ENCODE measurements around the gene CAMTA2. TPM values are rescaled to one million over a fixed set of nuclear protein-coding genes. Genes with fewer than 3 reads are reported as not detected.

Gene CAMTA2
- 28.3 to 35.1 TPM (median 32.7 TPM) in 5 replicates for total RNA-seq (2022; extraction: Qiagen RNA extraction; ENCODE audit: low read depth)

DNA sequence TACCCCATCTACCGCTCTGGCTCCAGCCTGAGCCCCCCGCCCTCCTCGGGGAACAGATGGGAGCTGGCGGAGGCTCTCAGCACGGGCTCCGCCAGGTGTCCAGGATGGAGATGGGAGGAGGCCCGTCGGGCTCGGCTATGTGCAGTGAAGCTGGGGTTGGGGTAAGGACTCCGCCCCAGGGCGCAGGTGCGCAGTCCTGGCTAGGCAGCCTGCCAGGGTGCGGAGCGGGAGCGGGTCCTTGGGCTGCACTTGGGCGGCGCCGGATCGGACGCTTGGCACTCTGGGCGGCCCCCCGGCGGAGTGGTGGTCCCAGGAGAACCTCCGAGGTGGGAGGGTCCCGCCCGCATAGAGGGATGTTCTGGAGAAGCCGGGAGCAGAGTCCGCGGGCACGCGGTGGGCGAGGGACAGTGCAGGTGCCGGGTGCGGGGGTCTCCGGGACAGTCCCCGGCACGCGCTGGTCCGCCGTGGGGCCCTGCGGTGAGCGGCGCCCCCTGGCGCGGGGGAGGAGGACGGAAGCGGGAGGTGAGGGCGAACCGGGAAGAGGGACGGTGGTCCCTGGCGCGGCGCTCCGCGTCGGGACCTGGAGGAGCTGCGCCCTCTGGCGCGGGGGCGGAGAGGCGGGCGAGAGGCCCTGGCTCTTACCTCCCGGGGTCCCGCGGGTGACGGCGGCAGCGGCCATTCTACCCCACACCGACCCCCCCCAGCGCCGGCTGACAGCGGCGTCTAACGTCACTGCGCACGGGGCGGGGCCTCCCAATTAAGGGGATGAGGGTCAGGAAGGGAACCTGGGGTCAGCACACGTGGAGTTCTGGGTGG, at the start of gene CAMTA2:
Gene CAMTA2, minus strand, starts transcription at position 725 of the 816 bp plus-strand sequence. CDS start 1,453 bp downstream, outside the sequence.

DNA sequence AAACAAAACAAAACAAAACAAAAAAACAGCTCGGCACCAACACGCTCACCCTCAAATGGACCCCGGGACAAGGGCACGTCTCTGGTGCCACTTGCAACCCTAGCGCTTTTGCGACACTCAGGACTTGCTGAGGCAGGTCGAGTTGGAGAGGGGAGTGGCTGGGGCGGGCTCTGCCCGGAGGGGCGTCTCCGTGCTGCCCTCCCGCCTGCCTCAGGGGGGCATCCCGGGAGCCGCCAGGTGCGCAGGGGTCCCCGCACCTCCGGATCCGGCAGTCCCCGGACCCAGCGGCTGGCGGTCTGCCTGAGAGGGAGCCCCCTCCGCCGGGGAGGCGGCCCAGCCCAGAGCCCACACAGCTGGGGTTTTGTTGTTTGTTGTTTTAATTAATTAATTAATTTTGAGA, 47.8 kb upstream of the CAMTA2 start, which contains the start of gene SLC52A1:
Gene SLC52A1, minus strand, starts transcription at position 112 of the 400 bp plus-strand sequence. CDS start 820 bp downstream, outside the sequence.

DNA sequence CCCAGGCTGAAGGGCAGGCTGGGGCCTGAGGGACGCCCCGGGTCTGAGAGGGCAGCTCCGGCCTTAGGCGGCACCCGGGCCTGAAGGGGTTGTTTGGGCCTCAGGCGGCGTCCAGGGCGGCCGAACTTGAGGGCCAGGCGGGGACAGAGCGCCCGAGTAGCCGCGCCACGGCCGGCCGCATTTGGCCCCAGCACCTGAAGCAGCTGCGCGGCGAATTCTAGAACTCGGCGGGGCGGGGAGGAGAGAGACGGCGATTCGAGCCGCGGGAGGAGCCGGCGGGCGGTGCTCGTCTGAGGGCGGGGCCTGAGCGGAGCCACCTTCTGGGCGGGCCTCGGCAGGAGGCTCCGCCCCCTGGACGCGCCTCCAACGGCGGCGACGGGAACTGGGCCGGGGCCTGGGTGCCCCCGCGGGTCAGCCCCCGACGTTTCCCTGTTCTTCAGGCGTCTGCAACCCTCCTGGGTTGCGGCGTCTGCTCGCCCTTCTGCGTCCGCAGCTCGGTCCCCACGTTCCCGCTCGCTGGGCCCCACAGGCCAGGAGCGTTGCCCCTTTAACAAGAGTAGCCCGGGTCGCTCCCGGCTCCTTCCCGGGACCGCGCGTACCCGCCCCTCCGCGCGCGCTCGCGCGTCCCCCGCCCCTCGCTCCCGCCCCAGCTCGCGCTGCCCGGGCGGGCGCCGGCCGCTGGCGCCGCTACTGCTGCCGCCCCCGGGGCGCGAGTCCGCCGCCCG, 10.0 kb upstream of the CAMTA2 start, which contains the start of the genes INCA1 and KIF1C:
Gene INCA1, minus strand, starts transcription at position 221 of the 725 bp plus-strand sequence. CDS start 3,085 bp downstream, outside the sequence.
Gene KIF1C, plus strand, starts transcription at position 649 of the 725 bp plus-strand sequence. CDS start 2,297 bp downstream, outside the sequence.

DNA sequence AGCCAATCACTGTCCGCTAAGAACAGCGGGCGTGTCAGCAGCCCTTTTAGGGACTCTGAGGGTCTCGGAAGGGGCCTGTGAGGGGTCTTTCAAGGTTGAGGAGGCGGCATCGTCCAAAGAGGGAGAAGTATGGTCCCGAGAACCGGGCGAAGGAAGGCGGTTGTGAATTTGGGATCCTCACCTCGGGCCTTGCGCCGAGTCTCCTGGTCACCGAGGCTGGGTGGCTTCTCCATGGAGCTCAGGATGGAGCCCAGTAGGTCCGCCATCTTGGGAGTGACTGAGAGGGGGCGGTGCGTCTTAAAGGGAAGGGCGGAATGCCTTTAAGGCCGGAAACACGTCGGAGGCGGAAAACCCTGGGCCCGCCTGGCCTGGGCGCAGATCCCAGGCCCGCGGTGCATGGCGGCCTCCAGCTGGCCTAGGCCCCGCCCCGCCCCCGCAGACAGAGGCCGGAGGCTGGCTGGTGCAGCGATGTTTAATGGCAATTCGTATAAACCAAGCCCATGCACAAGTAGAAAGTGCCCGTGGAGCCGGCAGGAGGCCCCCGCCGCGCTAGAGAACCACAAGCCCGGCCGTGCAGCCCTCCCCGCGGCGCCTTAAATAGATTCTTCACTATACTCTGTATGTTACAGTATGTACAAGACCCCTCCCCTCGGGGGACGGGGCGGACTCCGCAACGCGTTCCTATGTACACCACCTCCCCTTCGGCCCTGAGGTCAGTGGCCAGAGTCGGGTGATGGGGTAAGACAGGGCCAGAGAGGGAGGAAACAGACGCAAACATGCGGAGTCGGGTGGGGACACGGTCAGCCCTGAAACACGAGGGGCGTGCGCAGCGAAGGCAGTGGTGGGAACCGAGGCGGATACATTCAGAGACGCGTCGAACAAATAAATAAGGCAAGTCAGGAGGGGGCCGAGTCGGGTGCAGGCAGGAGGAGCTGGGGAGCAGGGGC, 19.7 kb downstream of the CAMTA2 start, which contains the start of gene SPAG7:
Gene SPAG7, minus strand, starts transcription at position 279 of the 947 bp plus-strand sequence. Its CDS starts 13 bp downstream, at position 266.

GRCh38 chr17:4950746-4951204, 36.7 kb downstream of the CAMTA2 start, which contains the start of gene ENO3:
Gene ENO3 (plus strand): TSS chr17:4951119. CDS start chr17:4951830, 711 bp downstream.

GRCh38 chr17:4948166-4948930, 39.1 kb downstream of the CAMTA2 start, which contains the start of gene PFN1:
Gene PFN1 (minus strand): TSS chr17:4948530. CDS start chr17:4948394, 136 bp downstream.

DNA sequence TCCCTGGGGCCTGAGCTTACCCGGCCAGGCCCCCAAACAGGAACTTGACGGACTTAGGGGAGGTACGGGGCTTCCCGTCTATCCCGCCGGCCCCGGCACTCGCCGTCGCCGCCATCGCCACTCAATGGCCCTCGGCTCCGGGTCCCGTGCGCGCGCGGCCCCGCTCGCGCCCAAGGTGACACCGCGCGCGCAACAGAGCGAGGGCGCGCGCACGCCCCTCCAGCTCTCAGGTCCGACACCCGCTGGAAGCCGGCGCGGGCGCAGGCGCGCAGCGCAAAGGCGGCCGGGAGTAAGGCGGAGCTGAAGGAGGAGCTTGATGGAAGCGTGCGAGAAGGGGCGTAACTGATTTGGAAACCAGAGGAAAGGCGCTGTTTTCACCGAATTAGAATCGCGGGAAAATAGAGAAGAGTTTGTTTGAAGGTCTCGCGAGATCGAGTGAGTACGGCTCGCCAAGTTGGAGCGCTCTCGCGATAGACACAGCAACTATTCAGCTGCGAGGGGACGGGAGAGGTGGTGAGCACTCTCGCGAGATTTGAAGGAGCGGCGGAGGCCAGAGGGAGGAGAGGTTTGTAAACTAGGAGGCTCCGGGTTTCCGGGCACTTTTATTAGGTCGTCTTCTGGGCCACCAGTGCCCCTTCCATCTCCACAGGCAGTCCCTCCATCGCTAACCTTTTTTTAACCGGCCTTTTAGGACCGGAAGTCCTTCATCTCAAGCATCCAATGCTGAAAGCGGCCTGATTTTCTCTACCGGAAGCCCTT, 47.5 kb downstream of the CAMTA2 start, which contains the start of the genes RNF167 and SLC25A11:
Gene RNF167, plus strand, starts transcription at position 473 of the 759 bp plus-strand sequence. CDS start 642 bp downstream, outside the sequence.
Gene SLC25A11, minus strand, starts transcription at position 251 of the 759 bp plus-strand sequence. Its CDS starts 136 bp downstream, at position 115.

DNA sequence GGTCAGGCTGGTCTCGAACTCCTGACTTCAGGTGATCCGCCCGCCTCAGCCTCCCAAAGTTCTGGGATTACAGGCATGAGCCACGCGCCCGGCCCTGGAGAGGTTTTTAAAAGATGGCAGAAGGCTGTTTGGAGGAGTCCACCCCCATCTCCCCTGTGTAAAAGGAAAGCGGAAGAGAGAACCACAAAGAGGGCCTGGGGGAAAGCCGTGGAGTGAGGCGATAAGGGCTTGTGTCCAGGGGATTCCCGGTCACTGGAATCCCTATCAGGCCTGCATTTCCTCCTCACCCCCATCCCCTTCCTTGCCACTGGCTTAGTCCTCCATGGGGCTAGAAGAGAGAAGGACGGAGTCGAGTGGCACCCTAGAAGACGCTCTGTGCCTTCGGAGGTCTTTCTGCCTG, 55.5 kb downstream of the CAMTA2 start, which contains the start of gene GP1BA:
Gene GP1BA, plus strand, starts transcription at position 315 of the 400 bp plus-strand sequence. CDS start 328 bp downstream, outside the sequence.

Other genes starting within 250 kb of the CAMTA2 start
- 0.16 to 0.74 TPM (median 0.28 TPM) in 5 replicates for gene ZMYND15, start 247.8 kb downstream of the CAMTA2 start, total RNA-seq (2022; extraction: Qiagen RNA extraction; ENCODE audit: low read depth)
- gene CXCL16, start 247.7 kb downstream of the CAMTA2 start, total RNA-seq (2022; extraction: Qiagen RNA extraction; ENCODE audit: low read depth), result 13.2 to 20.3 TPM (median 18.2 TPM) in 5 replicates
- 0.40 to 1.3 TPM (median 0.70 TPM) in 5 replicates for gene TM4SF5, start 215.8 kb downstream of the CAMTA2 start, total RNA-seq (2022; extraction: Qiagen RNA extraction; ENCODE audit: low read depth)
- 0.78 to 1.4 TPM (median 0.85 TPM) in 5 replicates for gene VMO1, start 201.3 kb downstream of the CAMTA2 start, total RNA-seq (2022; extraction: Qiagen RNA extraction; ENCODE audit: low read depth)
- not detected in 5 replicates for gene GLTPD2, start 198.7 kb downstream of the CAMTA2 start, total RNA-seq (2022; extraction: Qiagen RNA extraction; ENCODE audit: low read depth)
- gene PSMB6, start 191.5 kb downstream of the CAMTA2 start, total RNA-seq (2022; extraction: Qiagen RNA extraction; ENCODE audit: low read depth), result 459 to 505 TPM (median 496 TPM) in 5 replicates
- gene PLD2, start 180.5 kb downstream of the CAMTA2 start, total RNA-seq (2022; extraction: Qiagen RNA extraction; ENCODE audit: low read depth), result 20.8 to 27.3 TPM (median 25.4 TPM) in 5 replicates
- 46.7 to 62.8 TPM (median 57.8 TPM) in 5 replicates for gene MINK1, start 154.3 kb downstream of the CAMTA2 start, total RNA-seq (2022; extraction: Qiagen RNA extraction; ENCODE audit: low read depth)
- 0.18 to 0.49 TPM (median 0.34 TPM) in 5 replicates for gene C17orf107, start 88.1 kb downstream of the CAMTA2 start, total RNA-seq (2022; extraction: Qiagen RNA extraction; ENCODE audit: low read depth)
- gene CHRNE, start 84.6 kb downstream of the CAMTA2 start, total RNA-seq (2022; extraction: Qiagen RNA extraction; ENCODE audit: low read depth), result 0.07 to 0.17 TPM in 2 of 5 replicates, not detected in the others
- gene GP1BA, start 55.4 kb downstream of the CAMTA2 start, total RNA-seq (2022; extraction: Qiagen RNA extraction; ENCODE audit: low read depth), result not detected in 5 replicates
- gene SLC25A11, start 47.6 kb downstream of the CAMTA2 start, total RNA-seq (2022; extraction: Qiagen RNA extraction; ENCODE audit: low read depth), result 50.9 to 71.7 TPM (median 70.1 TPM) in 5 replicates
- 94.8 to 138 TPM (median 119 TPM) in 5 replicates for gene RNF167, start 47.4 kb downstream of the CAMTA2 start, total RNA-seq (2022; extraction: Qiagen RNA extraction; ENCODE audit: low read depth)
- gene PFN1, start 39.1 kb downstream of the CAMTA2 start, total RNA-seq (2022; extraction: Qiagen RNA extraction; ENCODE audit: low read depth), result 2,657 to 2,903 TPM (median 2,762 TPM) in 5 replicates
- gene ENO3, start 36.6 kb downstream of the CAMTA2 start, total RNA-seq (2022; extraction: Qiagen RNA extraction; ENCODE audit: low read depth), result 44.1 to 52.1 TPM (median 45.5 TPM) in 5 replicates
- gene SPAG7, start 19.9 kb downstream of the CAMTA2 start, total RNA-seq (2022; extraction: Qiagen RNA extraction; ENCODE audit: low read depth), result 67.2 to 82.1 TPM (median 69.6 TPM) in 5 replicates
- gene INCA1, start 9.8 kb upstream of the CAMTA2 start, total RNA-seq (2022; extraction: Qiagen RNA extraction; ENCODE audit: low read depth), result 1.1 to 1.9 TPM (median 1.6 TPM) in 5 replicates
- 96.7 to 125 TPM (median 115 TPM) in 5 replicates for gene KIF1C, start 10.3 kb upstream of the CAMTA2 start, total RNA-seq (2022; extraction: Qiagen RNA extraction; ENCODE audit: low read depth)
- gene SLC52A1, start 47.8 kb upstream of the CAMTA2 start, total RNA-seq (2022; extraction: Qiagen RNA extraction; ENCODE audit: low read depth), result 0.42 to 1.0 TPM (median 0.70 TPM) in 5 replicates
- 0.69 to 1.3 TPM (median 1.0 TPM) in 5 replicates for gene ZFP3, start 90.8 kb upstream of the CAMTA2 start, total RNA-seq (2022; extraction: Qiagen RNA extraction; ENCODE audit: low read depth)
- 3.5 to 4.6 TPM (median 4.2 TPM) in 5 replicates for gene ZNF232, start 124.2 kb upstream of the CAMTA2 start, total RNA-seq (2022; extraction: Qiagen RNA extraction; ENCODE audit: low read depth)
- 0.02 to 0.05 TPM (median 0.02 TPM) in 3 of 5 replicates, not detected in the others for gene USP6, start 128.4 kb upstream of the CAMTA2 start, total RNA-seq (2022; extraction: Qiagen RNA extraction; ENCODE audit: low read depth)
- 0.99 to 1.7 TPM (median 1.5 TPM) in 5 replicates for gene ZNF594, start 204.2 kb upstream of the CAMTA2 start, total RNA-seq (2022; extraction: Qiagen RNA extraction; ENCODE audit: low read depth)
- not detected in 5 replicates for gene SCIMP, start 247.2 kb upstream of the CAMTA2 start, total RNA-seq (2022; extraction: Qiagen RNA extraction; ENCODE audit: low read depth)